ENCODE measurements around the gene NDUFB5. TPM values are rescaled to one million over a fixed set of nuclear protein-coding genes. Genes with fewer than 3 reads are reported as not detected.

The NDUFB5 gene
- total RNA-seq, 1 donor from 2014 or later: 93.9 TPM

GRCh38 chr3:179603321-179603720 is 1.3 kb upstream of the NDUFB5 start:
- H3K27me3 ChIP-seq (ENCODE audit: low read depth): no peaks in the 10 kb centered on the region
- DNase-seq: no peak
- no peak for ATAC-seq

DNA sequence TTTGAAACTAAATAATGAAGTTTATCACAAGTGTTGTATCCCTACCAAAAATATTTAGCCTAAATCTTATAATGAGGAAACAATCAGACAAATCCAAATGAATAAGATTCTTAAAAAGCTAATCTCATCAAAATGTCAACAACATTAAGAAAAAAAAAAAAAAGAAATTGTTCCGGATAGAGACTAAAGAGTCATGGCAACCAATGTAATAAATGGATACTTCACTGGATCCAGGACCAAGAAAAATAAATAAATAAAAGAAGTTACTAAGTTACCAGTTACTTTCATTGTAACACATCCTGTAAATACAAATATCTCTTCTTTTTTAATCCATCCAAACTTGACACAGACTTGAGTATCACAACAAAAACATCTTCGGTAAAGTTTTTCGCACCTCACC is 763 bp upstream of the NDUFB5 start:
- no peaks in the 10 kb centered on the region for H3K9me3 ChIP-seq
- no peak for TF ChIP-seq CTCF (IDR thresholded peaks at IDR 0.05)
- intact Hi-C loops (cut with DNase I): no loop called here
- peak overlapping the region; percentile 91 for H3K27ac ChIP-seq
- no peak for ATAC-seq
- peaks cover 39% of the 10 kb centered on the region for H3K36me3 ChIP-seq
- no peak for DNase-seq
- H3K4me3 ChIP-seq: peak overlapping the region; percentile 73
- peaks cover 22% of the 10 kb centered on the region for H3K4me1 ChIP-seq
- no peaks in the 10 kb centered on the region for H3K27me3 ChIP-seq (ENCODE audit: low read depth)

More at GRCh38 chr3:179603321-179603720, 1.3 kb upstream of the NDUFB5 start:
- Histone ChIP-seq H3K36me3 (peaks cover 44% of the 10 kb centered on the region), H3K4me3 (peak overlapping the region; percentile 73), H3K27ac (no peak overlapping the region), H3K4me1 (peaks cover 22% of the 10 kb centered on the region), H3K9me3 (no peaks in the 10 kb centered on the region)
- no peak for TF ChIP-seq CTCF (IDR thresholded peaks at IDR 0.05)
- intact Hi-C loops (cut with DNase I): no loop called here

GRCh38 chr3:179606534-179607085 is 2.0 kb downstream of the NDUFB5 start:
- H3K36me3 ChIP-seq: peaks cover 17% of the 10 kb centered on the region
- no peaks in the 10 kb centered on the region for H3K9me3 ChIP-seq
- intact Hi-C loops (cut with DNase I): no loop called here
- H3K4me1 ChIP-seq: peaks cover 22% of the 10 kb centered on the region
- DNase-seq (no peak), ATAC-seq (no peak)
- TF ChIP-seq CTCF (IDR thresholded peaks at IDR 0.05): no peak
- no peak overlapping the region for H3K27ac ChIP-seq
- H3K4me3 ChIP-seq: no peak overlapping the region
- no peaks in the 10 kb centered on the region for H3K27me3 ChIP-seq (ENCODE audit: low read depth)

GRCh38 chr3:179608931-179609720 is 4.5 kb downstream of the NDUFB5 start:
- Histone ChIP-seq H3K4me3 (no peak overlapping the region), H3K27ac (no peak overlapping the region), H3K4me1 (peaks cover 10% of the 10 kb centered on the region), H3K36me3 (peaks cover 12% of the 10 kb centered on the region), H3K9me3 (no peaks in the 10 kb centered on the region), H3K27me3 (ENCODE audit: low read depth) (no peaks in the 10 kb centered on the region)
- DNase-seq (no peak), ATAC-seq (no peak)
- intact Hi-C loops (cut with DNase I): no loop called here
- no peak for TF ChIP-seq CTCF (IDR thresholded peaks at IDR 0.05)

GRCh38 chr3:179610066-179610465 is 5.5 kb downstream of the NDUFB5 start:
- no peak for ATAC-seq
- no peak for TF ChIP-seq CTCF (IDR thresholded peaks at IDR 0.05)

More at GRCh38 chr3:179610066-179610465, 5.5 kb downstream of the NDUFB5 start:
- intact Hi-C loops (cut with DNase I): no loop called here
- Histone ChIP-seq H3K36me3 (peaks cover 16% of the 10 kb centered on the region), H3K27ac (no peak overlapping the region), H3K4me1 (peaks cover 10% of the 10 kb centered on the region), H3K27me3 (ENCODE audit: low read depth) (no peaks in the 10 kb centered on the region), H3K4me3 (no peak overlapping the region), H3K9me3 (no peaks in the 10 kb centered on the region)
- no peak for DNase-seq
